ENCODE data around the gene ZNRF2.
"Not testable (repeated sequence)": the region's sequence is repeated elsewhere in the genome, so short reads cannot be mapped to it uniquely, and the experiment has no call there.

ZNRF2 gene

GRCh38 chr7:30353932-30354607 is 69.7 kb downstream of the ZNRF2 start:
- DNase-seq (ENCODE audit: low read depth, low spot score) = no peak

- no peak for DNase-seq (ENCODE audit: low read depth, low spot score)
Measured at GRCh38 chr7:30354791-30355190, 70.4 kb downstream of the ZNRF2 start.

DNA sequence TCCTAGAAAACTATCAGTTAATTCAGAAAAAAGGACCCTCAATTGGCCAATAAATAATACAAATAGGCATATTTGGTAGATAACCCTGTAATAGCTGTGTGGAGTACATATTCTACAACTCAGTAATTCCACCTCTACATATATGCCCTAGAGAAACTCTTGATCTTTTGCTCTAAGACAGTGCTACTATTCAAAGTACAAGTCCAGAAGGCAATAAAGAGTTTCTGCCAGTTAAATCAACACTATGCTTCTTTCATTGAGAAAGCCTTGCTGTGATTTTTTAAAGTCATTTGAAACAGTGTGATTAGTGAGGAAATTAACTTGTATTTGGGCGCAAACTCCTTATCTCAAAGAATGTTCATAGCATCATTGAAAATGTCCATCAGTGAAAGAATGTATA is 75.6 kb downstream of the ZNRF2 start:
- DNase-seq (ENCODE audit: low read depth, low spot score) = no peak

DNA sequence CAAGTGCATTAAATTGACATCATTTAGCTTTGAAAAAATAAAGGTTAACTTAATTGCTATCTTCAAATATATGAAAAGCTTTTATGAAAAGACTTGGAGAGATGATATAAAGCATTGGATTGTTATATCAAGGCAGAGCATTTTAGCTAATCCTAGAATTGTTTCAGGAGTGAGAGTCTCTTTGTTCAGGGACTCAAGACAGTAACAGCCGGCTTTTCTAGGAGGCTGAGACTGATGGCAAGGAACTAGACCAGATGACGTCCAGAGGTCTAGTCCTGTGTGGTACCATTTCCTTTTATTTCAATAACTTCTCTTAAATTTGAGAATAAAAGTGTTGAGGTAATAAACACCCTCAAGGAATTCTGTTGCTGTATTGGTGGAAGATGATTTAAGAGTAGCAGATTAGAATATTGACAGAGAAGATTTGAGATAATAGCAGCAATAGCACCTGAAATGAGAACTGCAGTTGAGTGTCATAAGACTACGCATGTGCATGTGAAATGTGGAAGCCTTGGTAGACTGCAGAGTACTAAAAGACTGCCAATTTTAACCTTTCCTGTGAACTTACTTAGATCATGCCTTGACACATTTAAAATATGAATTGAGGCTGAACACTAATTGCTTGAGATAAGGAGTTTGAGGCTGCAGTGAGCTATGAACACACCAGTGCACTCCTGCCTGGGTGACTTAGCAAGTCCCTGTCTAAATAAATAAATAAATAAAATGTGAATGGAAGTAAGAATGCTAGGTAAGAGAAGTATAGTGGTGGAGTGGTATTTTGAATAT is 79.6 kb downstream of the ZNRF2 start:
- no peak for DNase-seq (ENCODE audit: low read depth, low spot score)

GRCh38 chr7:30364773-30365172 is 80.4 kb downstream of the ZNRF2 start:
- no peak for DNase-seq (ENCODE audit: low read depth, low spot score)

- no peak for DNase-seq (ENCODE audit: low read depth, low spot score)
Measured at GRCh38 chr7:30365621-30366020, 81.2 kb downstream of the ZNRF2 start.

- no peak for DNase-seq (ENCODE audit: low read depth, low spot score)
Measured at GRCh38 chr7:30366606-30367005, 82.2 kb downstream of the ZNRF2 start.

GRCh38 chr7:30367561-30367960 is 83.2 kb downstream of the ZNRF2 start:
- no peak for DNase-seq (ENCODE audit: low read depth, low spot score)

DNA sequence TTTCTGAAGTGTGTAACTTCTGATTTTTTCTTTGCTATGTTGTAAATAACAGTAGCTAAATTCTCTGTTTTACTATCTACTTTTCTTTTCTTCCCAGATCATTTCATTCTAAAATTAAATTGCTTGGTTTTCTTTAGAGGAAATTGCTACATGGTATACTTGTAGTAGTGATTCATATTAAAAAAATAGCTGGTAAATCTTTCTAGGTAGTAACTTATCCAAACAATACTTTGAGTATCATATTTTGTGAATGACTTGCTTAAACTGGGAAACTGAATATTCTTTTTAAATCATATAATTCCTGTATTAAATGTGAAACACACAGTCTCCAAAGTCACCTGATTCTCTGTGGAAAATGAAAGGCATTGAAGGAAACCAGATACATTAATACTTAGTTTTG is 85.5 kb downstream of the ZNRF2 start:
- DNase-seq (ENCODE audit: low read depth, low spot score) = no peak

DNA sequence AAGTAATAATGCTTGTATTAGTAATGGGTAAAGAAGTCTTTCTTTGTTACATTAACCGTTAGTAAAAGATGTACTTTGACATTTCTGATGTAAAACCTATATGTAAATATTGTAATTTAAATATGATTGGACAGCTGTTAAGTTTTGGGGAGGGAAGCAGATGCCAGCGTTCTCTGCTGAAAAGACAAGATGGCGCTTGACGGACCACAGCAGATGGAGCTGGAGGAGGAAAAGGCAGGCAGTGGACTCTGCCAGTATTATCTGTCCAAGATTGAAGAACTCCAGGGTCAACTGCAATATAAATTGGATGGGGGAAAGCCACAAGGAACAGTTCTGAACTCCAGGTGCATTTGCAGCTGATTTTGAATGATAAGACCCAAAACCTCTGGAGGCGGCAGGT is 86.9 kb downstream of the ZNRF2 start:
- DNase-seq (ENCODE audit: low read depth, low spot score) = no peak

DNA sequence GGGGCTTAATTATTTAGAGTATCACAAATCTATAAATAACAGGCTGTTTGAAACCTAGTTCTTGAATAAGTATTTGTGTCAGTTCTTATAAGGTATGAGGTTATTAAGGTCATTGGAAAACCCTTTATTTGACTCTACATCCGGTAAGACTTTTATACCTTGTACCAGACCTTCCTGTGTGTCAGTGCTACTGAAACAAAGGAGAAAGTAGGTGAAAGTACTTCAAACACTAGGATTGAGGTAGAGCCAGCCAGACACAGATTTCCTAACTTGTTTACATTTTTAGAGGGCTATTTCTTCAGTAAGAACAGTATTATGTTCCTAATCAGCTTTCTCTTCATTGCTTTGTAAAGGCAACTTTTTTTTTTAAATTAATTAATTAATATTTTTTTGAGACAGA is 93.9 kb downstream of the ZNRF2 start:
- DNase-seq (ENCODE audit: low read depth, low spot score) = no peak

DNA sequence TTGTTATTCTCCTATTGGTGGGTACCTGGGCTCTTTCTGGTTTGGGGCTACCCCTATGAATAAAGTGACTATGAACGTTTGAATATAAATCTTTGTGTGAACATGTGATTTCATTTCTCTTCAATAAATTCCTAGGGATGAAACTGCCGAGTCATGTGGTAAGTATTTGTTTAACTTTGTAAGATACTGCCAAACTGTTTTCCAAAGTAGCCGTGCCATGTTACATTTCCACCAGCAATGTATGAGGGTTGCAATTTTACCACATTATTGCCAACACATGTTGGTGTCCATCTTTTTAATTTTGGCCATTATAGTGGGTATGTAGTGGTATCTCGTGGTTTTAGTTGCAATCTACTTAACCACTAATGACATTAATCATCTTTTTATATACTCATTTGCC is 94.7 kb downstream of the ZNRF2 start:
- no peak for DNase-seq (ENCODE audit: low read depth, low spot score)

DNA sequence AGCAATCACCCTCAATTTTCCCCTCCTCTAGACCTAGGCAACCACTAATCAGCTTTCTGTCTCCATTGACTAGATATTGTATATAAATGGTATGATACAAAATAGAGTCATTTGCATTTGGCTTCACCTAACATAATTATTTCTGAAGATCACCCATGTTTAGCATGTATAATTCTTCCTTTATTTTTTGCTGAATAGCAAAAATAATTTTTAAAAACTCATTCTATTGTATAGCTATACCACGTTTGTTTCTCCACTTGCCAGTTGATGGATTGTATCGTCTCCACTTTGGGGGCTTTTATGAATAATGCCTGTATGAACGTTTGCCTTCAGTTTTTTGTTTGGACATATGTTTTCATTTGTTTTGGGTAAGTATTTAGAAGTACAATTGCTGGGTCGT is 95.3 kb downstream of the ZNRF2 start:
- DNase-seq (ENCODE audit: low read depth, low spot score) = no peak

DNA sequence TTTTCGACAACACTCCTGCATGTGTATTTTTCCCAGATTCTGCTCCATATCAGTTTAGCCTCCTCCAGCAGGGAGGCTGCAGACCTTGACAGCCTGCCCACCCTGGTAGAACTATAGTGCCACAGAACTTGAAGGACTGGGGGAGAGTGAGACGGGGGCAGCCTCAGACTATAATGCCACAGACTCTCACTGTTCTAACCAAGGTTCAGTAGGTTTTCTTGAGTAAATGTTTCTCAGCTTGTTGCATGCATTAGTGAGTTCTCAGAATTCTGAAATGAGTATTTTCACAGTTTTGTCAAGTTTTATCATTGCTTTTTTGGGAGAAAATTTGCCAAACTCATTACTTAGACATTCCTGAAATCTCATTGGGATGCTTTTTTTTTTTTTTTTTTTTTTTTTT is 95.9 kb downstream of the ZNRF2 start:
- no peak for DNase-seq (ENCODE audit: low read depth, low spot score)

DNA sequence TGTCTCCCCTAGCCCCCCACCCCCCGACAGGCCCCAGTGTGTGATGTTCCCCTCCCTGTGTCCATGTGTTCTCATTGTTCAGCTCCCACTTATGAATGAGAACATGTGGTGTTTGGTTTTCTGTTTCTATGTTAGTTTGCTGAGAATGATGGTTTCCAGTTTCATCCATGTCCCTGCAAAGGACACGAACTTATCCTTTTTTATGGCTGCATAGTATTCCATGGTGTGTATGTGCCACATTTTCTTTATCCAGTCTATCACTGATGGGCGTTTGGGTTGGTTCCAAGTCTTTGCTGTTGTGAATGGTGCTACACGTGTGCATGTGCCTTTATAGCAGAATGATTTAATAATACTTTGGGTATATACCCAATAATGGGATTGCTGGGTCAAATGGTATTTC is 96.4 kb downstream of the ZNRF2 start:
- not testable (repeated sequence) for DNase-seq (ENCODE audit: low read depth, low spot score)

- DNase-seq (ENCODE audit: low read depth, low spot score) = no peak
Measured at GRCh38 chr7:30382607-30383006, 98.2 kb downstream of the ZNRF2 start.

DNA sequence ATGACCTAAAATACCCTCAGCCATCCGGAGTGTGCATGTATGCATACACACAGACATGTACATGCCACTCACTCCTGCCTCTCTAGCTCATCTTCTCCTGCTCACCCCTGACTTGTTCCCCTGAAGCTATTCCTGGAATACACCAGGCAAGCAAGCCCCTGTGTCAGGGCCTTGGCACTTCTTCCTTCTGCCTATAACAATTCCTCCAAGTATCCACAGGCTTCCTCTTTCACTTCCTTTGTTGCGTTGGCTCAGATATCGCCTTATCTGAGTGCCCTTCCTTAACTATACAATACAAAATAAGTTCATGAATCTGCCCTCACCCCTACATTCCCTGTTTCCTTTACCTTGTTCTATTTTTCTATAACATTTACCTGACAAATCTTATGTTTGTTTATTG is 105.4 kb downstream of the ZNRF2 start:
- DNase-seq (ENCODE audit: low read depth, low spot score) = no peak

- peak; percentile 2 for DNase-seq (ENCODE audit: low read depth, low spot score)
Measured at GRCh38 chr7:30390736-30391636, 106.6 kb downstream of the ZNRF2 start.

- no peak for DNase-seq (ENCODE audit: low read depth, low spot score)
Measured at GRCh38 chr7:30391806-30392205, 107.4 kb downstream of the ZNRF2 start.

DNA sequence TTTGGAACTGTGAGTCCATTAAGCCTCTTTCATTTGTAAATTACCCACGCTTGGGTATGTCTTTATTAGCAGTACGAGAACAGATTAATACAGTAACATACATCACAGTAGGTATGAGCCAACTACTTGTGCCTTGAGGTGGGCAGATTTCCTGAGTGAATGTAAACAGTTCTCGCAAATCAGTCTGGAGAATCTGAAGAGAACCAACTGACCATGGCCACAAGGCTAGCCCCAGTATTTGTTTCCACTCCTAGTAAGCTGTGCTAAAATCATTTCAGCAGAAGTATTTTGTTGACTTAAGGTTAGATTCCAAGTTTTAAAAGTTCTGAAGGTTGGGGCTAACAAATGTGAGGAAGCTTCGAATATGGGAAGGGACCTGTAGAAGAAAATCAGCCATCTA is 111.3 kb downstream of the ZNRF2 start:
- no peak for DNase-seq (ENCODE audit: low read depth, low spot score)

GRCh38 chr7:30396389-30396788 is 112.0 kb downstream of the ZNRF2 start:
- no peak for DNase-seq (ENCODE audit: low read depth, low spot score)

DNA sequence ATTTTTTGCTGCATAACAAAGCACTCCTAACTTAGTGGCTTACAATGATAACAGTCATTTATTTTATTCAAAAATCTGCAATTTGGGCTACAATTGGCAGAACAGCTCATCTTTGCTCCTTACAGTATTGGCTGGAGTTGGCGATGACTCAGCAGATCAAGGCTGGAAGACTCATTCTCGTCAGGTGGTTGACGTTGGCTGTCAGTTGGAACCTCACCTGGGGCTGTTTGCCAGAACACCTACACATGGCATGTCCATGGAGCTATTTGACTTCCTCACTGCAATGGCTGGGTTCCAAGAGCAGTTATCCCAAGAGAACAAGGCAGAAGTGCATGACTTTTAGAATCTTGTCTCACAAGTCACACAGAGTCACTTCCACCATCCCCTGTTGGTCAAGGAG is 119.1 kb downstream of the ZNRF2 start:
- no peak for DNase-seq (ENCODE audit: low read depth, low spot score)

Measured in astrocyte of the hippocampus (primary cell).